GM12801 (cell line): ENCODE measurements around the gene WDR27.

ENCODE experiments used
- TF ChIP-seq, protein P1 (sequence below): IDR thresholded peaks from one replicate; pipeline ENCODE4 v1.5.1; 2011; ENCODE audit warnings: control low read depth; ENCODE audit not compliant: insufficient read length; ENCODE audit errors: extremely low read depth

The WDR27 gene

DNA sequence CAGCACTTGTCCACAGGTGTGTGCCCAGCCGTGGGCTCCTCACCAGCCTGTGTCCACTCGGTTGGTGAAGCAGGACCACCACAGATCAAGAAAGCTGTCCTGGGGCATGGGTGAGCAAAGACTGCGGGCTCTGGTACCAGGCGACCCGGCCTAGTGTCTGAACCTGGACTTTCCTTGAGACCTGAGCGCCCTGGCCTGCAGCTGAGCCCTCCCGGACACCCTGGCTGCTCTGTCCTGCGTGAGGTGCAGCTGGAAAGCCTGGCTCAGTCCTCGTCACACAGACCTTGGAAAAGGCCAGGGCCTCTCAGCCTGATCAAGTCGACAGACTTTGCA lies 247.0 kb downstream of the WDR27 start:
- TF ChIP-seq, protein P1, sequence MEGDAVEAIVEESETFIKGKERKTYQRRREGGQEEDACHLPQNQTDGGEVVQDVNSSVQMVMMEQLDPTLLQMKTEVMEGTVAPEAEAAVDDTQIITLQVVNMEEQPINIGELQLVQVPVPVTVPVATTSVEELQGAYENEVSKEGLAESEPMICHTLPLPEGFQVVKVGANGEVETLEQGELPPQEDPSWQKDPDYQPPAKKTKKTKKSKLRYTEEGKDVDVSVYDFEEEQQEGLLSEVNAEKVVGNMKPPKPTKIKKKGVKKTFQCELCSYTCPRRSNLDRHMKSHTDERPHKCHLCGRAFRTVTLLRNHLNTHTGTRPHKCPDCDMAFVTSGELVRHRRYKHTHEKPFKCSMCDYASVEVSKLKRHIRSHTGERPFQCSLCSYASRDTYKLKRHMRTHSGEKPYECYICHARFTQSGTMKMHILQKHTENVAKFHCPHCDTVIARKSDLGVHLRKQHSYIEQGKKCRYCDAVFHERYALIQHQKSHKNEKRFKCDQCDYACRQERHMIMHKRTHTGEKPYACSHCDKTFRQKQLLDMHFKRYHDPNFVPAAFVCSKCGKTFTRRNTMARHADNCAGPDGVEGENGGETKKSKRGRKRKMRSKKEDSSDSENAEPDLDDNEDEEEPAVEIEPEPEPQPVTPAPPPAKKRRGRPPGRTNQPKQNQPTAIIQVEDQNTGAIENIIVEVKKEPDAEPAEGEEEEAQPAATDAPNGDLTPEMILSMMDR, result no peak

DNA sequence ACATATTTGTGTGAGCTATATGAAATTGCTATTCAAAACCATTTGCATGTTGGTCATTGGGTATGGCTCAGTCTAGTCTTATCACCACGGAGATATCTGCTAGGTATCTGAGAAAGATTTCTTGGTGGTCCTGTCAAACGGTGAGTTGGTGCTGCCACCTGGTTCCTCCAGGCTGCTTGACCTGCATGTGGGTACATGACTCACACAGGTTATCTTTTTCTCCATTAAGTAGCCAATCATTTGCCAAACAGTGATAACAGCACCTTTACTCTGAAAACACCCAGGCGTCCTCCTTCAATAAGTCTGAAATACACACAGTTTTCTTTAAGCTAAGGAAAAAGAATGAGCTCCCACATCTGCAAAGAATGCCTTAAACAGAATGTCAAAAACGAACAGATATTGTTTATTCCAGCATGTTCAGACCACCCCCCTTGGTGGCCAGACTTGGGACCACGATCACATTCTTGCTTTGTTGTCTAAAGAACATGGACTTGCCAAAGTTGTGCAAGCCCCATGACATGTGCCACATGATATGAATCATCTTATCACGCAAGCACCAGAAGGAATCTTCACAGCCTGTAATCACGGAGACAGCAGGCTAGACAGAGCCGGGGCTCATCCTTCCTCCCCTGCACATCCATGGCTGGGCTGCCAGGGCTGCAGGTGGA lies 247.5 kb downstream of the WDR27 start:
- TF ChIP-seq, protein P1, result no peak

DNA sequence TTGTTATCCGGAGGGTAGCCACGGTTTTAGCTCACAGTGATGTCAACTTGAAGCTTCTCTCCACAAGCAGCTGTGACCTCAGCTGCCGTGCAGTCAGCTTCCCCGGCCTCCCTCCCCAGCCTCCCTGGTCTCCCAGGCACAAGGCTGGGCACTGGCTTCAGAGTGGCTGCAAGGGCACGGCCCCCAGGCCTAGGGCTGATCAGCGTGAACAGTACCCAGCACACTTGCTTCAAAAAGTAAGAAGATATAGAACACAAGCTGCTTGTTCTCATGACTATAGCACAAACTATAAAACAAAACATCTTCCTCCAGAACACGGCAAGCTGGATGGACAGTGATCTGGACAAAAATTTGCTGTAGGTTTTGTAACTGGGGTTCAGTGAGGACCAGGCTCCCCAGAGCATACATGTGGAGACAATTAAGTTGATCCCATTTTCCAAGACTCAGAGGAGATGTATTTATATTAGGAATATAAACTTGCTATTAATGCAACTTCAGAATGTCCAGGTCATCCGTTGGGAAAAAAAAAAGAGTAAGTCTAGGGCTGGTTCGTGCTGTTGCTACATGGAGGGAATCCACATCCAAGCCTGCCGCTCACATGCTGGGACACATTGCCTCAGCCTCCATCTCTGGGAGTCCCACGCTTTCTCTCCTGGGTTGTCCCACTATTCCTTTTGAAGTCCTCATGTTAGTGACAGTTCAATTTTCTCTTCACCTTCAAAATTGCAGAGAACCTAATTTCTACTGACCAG lies 248.8 kb downstream of the WDR27 start:
- TF ChIP-seq, protein P1, result no peak

DNA sequence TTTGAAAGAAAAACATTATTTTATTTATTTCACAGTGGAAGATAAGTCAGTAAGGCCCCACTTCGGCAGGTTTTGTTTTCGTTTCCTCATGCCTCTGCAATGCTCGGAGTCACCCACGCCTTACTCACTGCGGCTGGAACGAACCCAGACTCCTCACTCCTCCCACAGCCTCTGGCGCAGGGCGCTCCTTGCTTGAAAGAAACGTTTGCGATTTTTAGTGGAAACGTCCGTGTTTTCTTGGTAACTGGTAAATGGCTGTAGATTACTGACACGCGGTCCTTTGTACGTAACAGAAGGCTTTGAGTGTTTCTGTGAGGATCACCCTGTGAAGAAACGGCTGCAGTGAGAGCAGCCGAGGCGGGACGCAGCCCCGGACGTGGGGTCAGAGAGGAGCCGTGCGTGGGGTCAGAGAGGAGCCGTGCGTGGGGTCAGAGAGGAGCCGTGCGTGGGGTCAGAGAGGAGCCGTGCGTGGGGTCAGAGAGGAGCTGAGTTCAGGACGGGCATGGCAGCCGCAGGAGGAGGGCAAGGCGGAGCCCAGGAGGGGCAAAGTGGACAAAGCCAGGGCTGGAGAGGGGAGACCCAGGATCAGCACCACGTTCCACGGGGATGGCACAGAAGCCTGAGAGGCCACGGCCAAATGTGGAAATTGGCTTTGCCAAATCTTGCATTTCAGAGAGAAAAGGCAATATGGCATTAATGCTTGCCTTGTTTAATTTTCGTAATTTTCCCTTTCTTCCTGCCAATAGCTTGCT lies 249.5 kb downstream of the WDR27 start:
- TF ChIP-seq, protein P1, result no peak

DNA sequence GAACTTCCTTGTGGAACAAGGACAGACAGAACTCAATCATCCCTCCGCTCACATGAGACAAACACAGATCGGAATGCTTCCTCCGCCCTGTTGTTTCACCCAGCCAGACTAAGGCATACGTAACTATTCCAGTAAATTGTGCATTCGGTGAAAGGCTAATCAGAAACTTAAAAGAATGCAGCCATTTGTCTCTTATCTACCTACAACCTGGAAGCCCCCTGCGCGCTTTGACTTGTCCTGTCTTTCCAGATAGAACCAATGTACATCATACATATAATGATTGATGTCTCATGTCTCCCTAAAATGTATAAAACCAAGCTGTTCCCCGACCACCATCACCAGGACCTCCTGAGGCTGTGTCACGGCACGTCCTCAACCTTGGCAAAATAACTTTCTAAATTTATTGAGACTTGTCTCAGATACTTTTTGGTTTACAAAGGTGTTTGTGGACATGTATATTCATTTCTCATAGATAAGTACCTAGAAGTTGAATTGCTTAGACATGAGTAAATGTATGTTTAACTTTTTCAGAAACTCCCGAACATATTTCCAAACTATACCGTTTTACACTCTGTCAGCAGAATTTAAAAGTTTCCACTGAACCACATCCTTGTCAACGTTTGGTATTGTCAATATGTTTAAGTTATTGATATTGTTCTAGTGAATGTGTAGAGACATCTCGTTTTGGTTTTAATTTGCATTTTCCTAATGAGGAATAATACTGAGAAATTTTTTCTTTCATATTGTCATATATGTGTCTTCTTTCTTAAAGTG lies 250.6 kb downstream of the WDR27 start:
- TF ChIP-seq, protein P1, result no peak

DNA sequence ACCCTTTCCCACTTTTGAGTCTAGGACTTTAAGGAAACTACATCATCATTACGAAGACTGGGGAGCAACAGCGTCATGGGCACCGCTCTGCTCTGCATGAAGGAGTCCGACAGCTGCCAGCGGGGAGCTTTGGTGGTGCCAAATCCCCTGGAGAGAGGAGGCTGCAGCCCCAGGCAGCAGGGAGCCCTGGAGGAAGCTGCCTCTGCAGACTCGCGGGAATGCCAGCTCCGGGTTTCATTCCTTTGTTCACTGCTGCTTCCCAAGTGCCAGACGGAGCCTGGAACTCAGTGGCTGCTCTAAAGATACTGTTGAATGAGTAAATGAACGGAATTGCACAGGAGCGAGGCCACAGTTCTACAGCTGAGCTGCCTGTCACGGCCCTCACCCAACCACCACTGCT lies 251.7 kb downstream of the WDR27 start:
- TF ChIP-seq, protein P1, result no peak

GRCh38 chr6:169449221-169449620 lies 252.6 kb downstream of the WDR27 start:
- TF ChIP-seq, protein P1, result no peak
